Calu3 (cell line): ENCODE data around the gene NINL. TPM values are rescaled to one million over a fixed set of nuclear protein-coding genes. Genes with fewer than 3 reads are reported as not detected.
"Not testable (repeated sequence)": the region's sequence is repeated elsewhere in the genome, so short reads cannot be mapped to it uniquely, and the experiment has no call there.

Source experiments
- BruUV-seq: library from RNA; stranded (reverse); fragments of 400-500 nt; replicated peaks from 2 replicates; lab custom pipeline; 2021; lab: Mats Ljungman, UMichigan
- CTCF ChIA-PET: fragments of 300-600 bp; sonication (Branson Sonifier 250); formaldehyde crosslinking; loops from one replicate; lab custom pipeline; 2022; ENCODE audit warnings: antibody characterized with exemption; lab: Charles Lee
- DNase-seq: peaks from one replicate; pipeline ENCODE4 v3.0.0; 2022
- H3K27ac Mint-ChIP-seq: one replicate; pipeline ENCODE4 v1.8.0; 2022; ENCODE audit warnings: mixed read lengths; ENCODE audit not compliant: unreplicated experiment
- H3K27me3 Mint-ChIP-seq: one replicate; pipeline ENCODE4 v1.8.0; 2022; ENCODE audit warnings: mixed read lengths; ENCODE audit not compliant: unreplicated experiment
- H3K36me3 Mint-ChIP-seq: one replicate; pipeline ENCODE4 v1.8.0; 2022; ENCODE audit warnings: mild to moderate bottlenecking, moderate library complexity, mixed read lengths; ENCODE audit not compliant: insufficient read depth, unreplicated experiment
- H3K4me1 Mint-ChIP-seq: one replicate; pipeline ENCODE4 v1.8.0; 2022; ENCODE audit warnings: mild to moderate bottlenecking, low read depth, mixed read lengths; ENCODE audit not compliant: unreplicated experiment
- H3K4me3 Mint-ChIP-seq: one replicate; pipeline ENCODE4 v1.8.0; 2022; ENCODE audit warnings: mild to moderate bottlenecking, low read depth, moderate library complexity, mixed read lengths; ENCODE audit not compliant: unreplicated experiment
- H3K9me3 Mint-ChIP-seq: one replicate; pipeline ENCODE4 v1.8.0; 2022; ENCODE audit warnings: low read depth, mixed read lengths; ENCODE audit not compliant: unreplicated experiment
- CTCF ChIP-seq: fragments of 200-600 bp; IDR thresholded peaks from one replicate; pipeline ENCODE4 v1.8.0; 2022; ENCODE audit warnings: antibody characterized with exemption; ENCODE audit not compliant: unreplicated experiment
- intact Hi-C: fragments of 100-400 bp; cut with micrococcal nuclease; formaldehyde crosslinking; loops from one replicate; pipeline ENCODE4 v1.10.0; 2022; ENCODE audit not compliant: unreplicated experiment
- total RNA-seq: library from RNA; stranded (reverse); gene quantifications from 2 replicates; pipeline ENCODE4 v1.2.3, GENCODE V29; 2022

NINL gene
- total RNA-seq, 1 experiment from 2014 or later: 9.1 TPM

GRCh38 chr20:25507385-25508082 lies 77.8 kb downstream of the NINL start:
- CTCF ChIA-PET: no interaction called here
- BruUV-seq: no TSS peak
- intact Hi-C loops: no loop called here
- Mint-ChIP-seq H3K4me1 (peaks cover 7% of the 10 kb centered on the region), H3K36me3 (no peaks in the 10 kb centered on the region), H3K4me3 (no peak overlapping the region), H3K27me3 (no peaks in the 10 kb centered on the region), H3K9me3 (no peaks in the 10 kb centered on the region), H3K27ac (no peak overlapping the region)
- TF ChIP-seq CTCF: no peak
- DNase-seq: no peak

GRCh38 chr20:25504366-25505135 lies 80.8 kb downstream of the NINL start:
- intact Hi-C loops: no loop called here
- BruUV-seq: no TSS peak

GRCh38 chr20:25503936-25504335 lies 81.4 kb downstream of the NINL start:
- CTCF ChIA-PET: no interaction called here
- no TSS peak for BruUV-seq
- no peak overlapping the region for H3K4me3 Mint-ChIP-seq

More at GRCh38 chr20:25504366-25505135, 80.8 kb downstream of the NINL start:
- no peaks in the 10 kb centered on the region for H3K27me3 Mint-ChIP-seq
- H3K36me3 Mint-ChIP-seq: no peaks in the 10 kb centered on the region
- H3K4me1 Mint-ChIP-seq: peaks cover 7% of the 10 kb centered on the region
- H3K27ac Mint-ChIP-seq: no peak overlapping the region
- H3K9me3 Mint-ChIP-seq: no peaks in the 10 kb centered on the region
- H3K4me3 Mint-ChIP-seq: no peak overlapping the region
- CTCF ChIA-PET: no interaction called here
- no peak for TF ChIP-seq CTCF
- no peak for DNase-seq

GRCh38 chr20:25503051-25503639 lies 82.2 kb downstream of the NINL start:
- H3K4me1 Mint-ChIP-seq, DNase-seq, H3K9me3 Mint-ChIP-seq, intact Hi-C loops, H3K4me3 Mint-ChIP-seq, H3K27ac Mint-ChIP-seq, H3K27me3 Mint-ChIP-seq, H3K36me3 Mint-ChIP-seq, CTCF ChIA-PET, BruUV-seq: not testable (repeated sequence)

More at GRCh38 chr20:25503936-25504335, 81.4 kb downstream of the NINL start:
- Mint-ChIP-seq H3K27me3 (no peaks in the 10 kb centered on the region), H3K36me3 (no peaks in the 10 kb centered on the region), H3K9me3 (no peaks in the 10 kb centered on the region), H3K4me1 (peaks cover 6% of the 10 kb centered on the region), H3K27ac (no peak overlapping the region)
- intact Hi-C loops: no loop called here
- no peak for TF ChIP-seq CTCF
- DNase-seq: no peak
